Measurements from ENCODE around the gene SEMA5A.

DNA sequence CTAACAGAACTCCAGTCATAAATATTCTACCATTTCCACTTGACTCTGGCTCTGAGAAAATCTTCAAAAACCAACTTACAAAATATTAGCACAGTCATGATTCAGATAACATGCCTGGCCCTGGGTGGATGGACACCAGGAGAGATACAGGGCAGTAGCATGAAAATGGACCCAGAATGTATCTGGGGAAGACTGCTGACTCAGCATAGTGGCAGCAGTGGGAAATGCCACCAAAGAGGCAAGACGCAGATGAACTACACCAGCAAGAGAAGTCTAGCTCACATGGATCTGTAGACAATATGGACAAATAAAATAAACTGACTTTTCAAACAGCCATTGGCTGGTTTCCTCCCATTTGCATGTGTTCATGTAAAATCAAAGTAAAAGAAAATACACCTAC, 359.8 kb downstream of the SEMA5A start:
- TF ChIP-seq, protein P1, sequence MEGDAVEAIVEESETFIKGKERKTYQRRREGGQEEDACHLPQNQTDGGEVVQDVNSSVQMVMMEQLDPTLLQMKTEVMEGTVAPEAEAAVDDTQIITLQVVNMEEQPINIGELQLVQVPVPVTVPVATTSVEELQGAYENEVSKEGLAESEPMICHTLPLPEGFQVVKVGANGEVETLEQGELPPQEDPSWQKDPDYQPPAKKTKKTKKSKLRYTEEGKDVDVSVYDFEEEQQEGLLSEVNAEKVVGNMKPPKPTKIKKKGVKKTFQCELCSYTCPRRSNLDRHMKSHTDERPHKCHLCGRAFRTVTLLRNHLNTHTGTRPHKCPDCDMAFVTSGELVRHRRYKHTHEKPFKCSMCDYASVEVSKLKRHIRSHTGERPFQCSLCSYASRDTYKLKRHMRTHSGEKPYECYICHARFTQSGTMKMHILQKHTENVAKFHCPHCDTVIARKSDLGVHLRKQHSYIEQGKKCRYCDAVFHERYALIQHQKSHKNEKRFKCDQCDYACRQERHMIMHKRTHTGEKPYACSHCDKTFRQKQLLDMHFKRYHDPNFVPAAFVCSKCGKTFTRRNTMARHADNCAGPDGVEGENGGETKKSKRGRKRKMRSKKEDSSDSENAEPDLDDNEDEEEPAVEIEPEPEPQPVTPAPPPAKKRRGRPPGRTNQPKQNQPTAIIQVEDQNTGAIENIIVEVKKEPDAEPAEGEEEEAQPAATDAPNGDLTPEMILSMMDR (IDR thresholded peaks at IDR 0.05) = no peak
- TF ChIP-seq EZH2 (IDR thresholded peaks at IDR 0.05) (no peak), EZH2phosphoT487 (IDR thresholded peaks at IDR 0.05) (no peak)
